ENCODE data around the gene FGF6. TPM values are rescaled to one million over a fixed set of nuclear protein-coding genes. Genes with fewer than 3 reads are reported as not detected.

Gene FGF6
- total and polyA plus RNA-seq, 9 of the 15 experiments (the other 6 are each of a cell fraction or from before 2014, with no cell fraction given), result 0.14 TPM; not detected in 8

DNA sequence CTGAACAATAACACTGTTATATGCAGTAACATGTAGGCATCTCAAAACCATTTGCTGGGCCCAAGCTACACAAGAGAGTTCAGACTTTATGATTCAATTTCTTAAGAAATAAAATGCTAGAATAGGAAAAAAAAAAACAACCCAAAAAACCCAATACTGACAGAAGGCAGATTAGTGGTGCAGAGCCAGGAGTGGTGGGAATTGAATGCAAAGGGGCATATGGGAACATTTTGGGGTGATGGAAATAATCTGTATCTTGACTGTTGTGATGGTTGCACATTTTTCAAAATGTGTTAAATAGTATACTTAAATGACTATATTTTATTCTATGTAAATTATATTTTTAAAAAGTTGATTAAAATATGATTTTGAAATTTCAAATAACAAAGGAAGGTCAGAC, 23.4 kb upstream of the FGF6 start:
- POLR2A ChIA-PET, result interaction anchor here (1.2 kb wide), 1 partner anchor 12 kb away, joined by 3 read pairs; no protein-coding TSS in a partner anchor
- BruUV-seq (replicated peaks), result no TSS peak
- FAIRE-seq (no peak), DNase-seq (ENCODE audit: extremely low read depth in 1 of 4, low spot score in 3 of 4) (no peak), ATAC-seq (no peak)
- H4K20me1 ChIP-seq (replicated peaks; ENCODE audit: control insufficient read depth, insufficient read depth, low read length), result no peaks in the 10 kb centered on the region
- no peak overlapping the region for H3K27ac ChIP-seq (ENCODE audit: extremely low read depth, low read depth, low read length)
- H3K9me1 ChIP-seq (ENCODE audit: control insufficient read depth, insufficient read depth, low read length), result no peaks in the 10 kb centered on the region
- peaks cover 0 to 3% of the 10 kb centered on the region in 2 experiments; a peak in 2 of 5 replicates for H3K27me3 ChIP-seq (ENCODE audit: control insufficient read depth in 2 of 2, insufficient read depth in 2 of 2, low read length in 2 of 2)
- H3K36me3 ChIP-seq (ENCODE audit: control insufficient read depth, insufficient read depth, low read length), result no peaks in the 10 kb centered on the region
- in situ Hi-C loops (cut with MboI), result no loop called here
- no peak overlapping the region for H2AFZ ChIP-seq (ENCODE audit: low read depth, low read length)
- intact Hi-C loops (cut with micrococcal nuclease), result no loop called here
- TF ChIP-seq PRMT5 (CRISPR knock-in tag; IDR thresholded peaks at IDR 0.05) (no peak), HDAC2 (IDR thresholded peaks at IDR 0.05) (no peak), SMAD2 (IDR thresholded peaks at IDR 0.05; ENCODE audit: low read depth, low read length) (no peak), TBP (optimal IDR thresholded peaks at IDR 0.05; ENCODE audit: low read depth, low read length) (no peak), BHLHE40 (IDR thresholded peaks at IDR 0.05; ENCODE audit: low read length) (no peak)
- TF ChIP-seq, protein P1, sequence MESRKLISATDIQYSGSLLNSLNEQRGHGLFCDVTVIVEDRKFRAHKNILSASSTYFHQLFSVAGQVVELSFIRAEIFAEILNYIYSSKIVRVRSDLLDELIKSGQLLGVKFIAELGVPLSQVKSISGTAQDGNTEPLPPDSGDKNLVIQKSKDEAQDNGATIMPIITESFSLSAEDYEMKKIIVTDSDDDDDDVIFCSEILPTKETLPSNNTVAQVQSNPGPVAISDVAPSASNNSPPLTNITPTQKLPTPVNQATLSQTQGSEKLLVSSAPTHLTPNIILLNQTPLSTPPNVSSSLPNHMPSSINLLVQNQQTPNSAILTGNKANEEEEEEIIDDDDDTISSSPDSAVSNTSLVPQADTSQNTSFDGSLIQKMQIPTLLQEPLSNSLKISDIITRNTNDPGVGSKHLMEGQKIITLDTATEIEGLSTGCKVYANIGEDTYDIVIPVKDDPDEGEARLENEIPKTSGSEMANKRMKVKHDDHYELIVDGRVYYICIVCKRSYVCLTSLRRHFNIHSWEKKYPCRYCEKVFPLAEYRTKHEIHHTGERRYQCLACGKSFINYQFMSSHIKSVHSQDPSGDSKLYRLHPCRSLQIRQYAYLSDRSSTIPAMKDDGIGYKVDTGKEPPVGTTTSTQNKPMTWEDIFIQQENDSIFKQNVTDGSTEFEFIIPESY (CRISPR knock-in tag; IDR thresholded peaks at IDR 0.05), result no peak
- TF ChIP-seq, protein P2, sequence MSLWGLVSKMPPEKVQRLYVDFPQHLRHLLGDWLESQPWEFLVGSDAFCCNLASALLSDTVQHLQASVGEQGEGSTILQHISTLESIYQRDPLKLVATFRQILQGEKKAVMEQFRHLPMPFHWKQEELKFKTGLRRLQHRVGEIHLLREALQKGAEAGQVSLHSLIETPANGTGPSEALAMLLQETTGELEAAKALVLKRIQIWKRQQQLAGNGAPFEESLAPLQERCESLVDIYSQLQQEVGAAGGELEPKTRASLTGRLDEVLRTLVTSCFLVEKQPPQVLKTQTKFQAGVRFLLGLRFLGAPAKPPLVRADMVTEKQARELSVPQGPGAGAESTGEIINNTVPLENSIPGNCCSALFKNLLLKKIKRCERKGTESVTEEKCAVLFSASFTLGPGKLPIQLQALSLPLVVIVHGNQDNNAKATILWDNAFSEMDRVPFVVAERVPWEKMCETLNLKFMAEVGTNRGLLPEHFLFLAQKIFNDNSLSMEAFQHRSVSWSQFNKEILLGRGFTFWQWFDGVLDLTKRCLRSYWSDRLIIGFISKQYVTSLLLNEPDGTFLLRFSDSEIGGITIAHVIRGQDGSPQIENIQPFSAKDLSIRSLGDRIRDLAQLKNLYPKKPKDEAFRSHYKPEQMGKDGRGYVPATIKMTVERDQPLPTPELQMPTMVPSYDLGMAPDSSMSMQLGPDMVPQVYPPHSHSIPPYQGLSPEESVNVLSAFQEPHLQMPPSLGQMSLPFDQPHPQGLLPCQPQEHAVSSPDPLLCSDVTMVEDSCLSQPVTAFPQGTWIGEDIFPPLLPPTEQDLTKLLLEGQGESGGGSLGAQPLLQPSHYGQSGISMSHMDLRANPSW (CRISPR knock-in tag; IDR thresholded peaks at IDR 0.05), result no peak
- H3K4me1 ChIP-seq (replicated peaks in 1 of 2; ENCODE audit: control insufficient read depth in 2 of 2, insufficient read depth in 2 of 2, low read length in 2 of 2), result no peaks in the 10 kb centered on the region
- H3K79me2 ChIP-seq (ENCODE audit: control insufficient read depth, insufficient read depth, low read length), result no peaks in the 10 kb centered on the region
- H3K4me2 ChIP-seq (ENCODE audit: insufficient read depth, low read length), result no peak overlapping the region
- H3K9me3 ChIP-seq (replicated peaks; ENCODE audit: control insufficient read depth, insufficient read depth, low read depth, low read length), result no peaks in the 10 kb centered on the region
- no peak overlapping the region for H3K4me3 ChIP-seq
- no peak overlapping the region for H3K9ac ChIP-seq (ENCODE audit: insufficient read depth in 1 of 2, low read depth in 2 of 2, low read length in 2 of 2)
- CTCF ChIA-PET (ENCODE audit: low intra/inter-chr PET ratio), result no interaction called here
